ENCODE results near the gene CBFA2T3. TPM values are rescaled to one million over a fixed set of nuclear protein-coding genes. Genes with fewer than 3 reads are reported as not detected.

The CBFA2T3 gene
- total and polyA plus RNA-seq, 2 of the 13 experiments (the other 11 are each of a cell fraction or from before 2014, with no cell fraction given) = 0.05 TPM; not detected in 1

DNA sequence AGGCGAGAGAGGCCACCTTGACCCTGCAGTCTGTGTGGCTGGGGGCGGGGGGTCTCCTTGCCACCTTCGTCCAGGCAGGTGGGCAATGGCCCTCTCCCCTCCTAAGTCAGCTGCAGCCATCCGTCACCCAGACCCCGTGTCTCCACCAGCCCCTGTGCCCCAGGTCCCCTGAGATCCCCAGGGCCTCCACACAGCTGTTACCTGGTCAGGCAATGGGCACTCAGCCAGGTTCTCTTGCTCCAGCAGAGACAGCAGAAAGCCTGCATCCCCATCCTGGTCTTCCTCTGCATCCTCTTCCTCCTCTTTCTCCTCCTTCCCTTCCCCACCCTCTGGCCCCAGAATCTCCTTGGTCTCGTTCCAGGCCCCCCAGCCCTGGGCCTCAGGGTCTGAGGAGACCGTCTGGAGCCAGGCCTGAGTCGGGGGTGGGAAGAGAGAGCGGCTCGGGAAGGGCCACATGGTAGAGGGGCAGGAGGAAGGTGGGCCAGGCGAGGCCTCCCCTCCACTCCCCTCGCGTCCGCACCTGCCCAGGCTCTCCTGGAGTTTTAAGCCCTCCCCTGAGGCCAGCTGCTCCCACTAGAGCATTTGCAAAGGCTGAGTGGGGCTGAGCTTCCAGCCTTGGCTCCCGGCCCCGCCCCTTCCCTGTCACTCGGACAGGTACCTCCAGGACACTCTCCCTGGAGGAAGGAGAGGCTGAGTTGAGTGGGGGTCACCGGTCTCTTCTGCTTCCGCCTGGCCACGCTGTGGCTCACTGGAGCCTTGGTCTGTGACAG lies 110.7 kb downstream of the CBFA2T3 start, which contains the start of gene PABPN1L:
Gene PABPN1L (minus strand): TSS at position 510 of the 770 bp plus-strand sequence. CDS start 54 bp downstream, at position 456.
- CTCF ChIA-PET (ENCODE audit: low intra/inter-chr PET ratio, low total read pairs) = no interaction called here
- H4K20me1 ChIP-seq (ENCODE audit: insufficient read depth, low read length) = no peaks in the 10 kb centered on the region
- ATAC-seq = peak; percentile 8
- H3K4me1 ChIP-seq (ENCODE audit: insufficient read depth, low read length) = no peaks in the 10 kb centered on the region
- in situ Hi-C loops (cut with HindIII; ENCODE audit: extremely low pct_ligation_motif_present, low pct_unique_long_range_greater_than_20kb) (no loop called here), intact Hi-C loops (cut with micrococcal nuclease; ENCODE audit: unreplicated experiment) (no loop called here)
- POLR2A ChIA-PET = no interaction called here
- no peak within 1 kb of the TSS for H3K27ac ChIP-seq (ENCODE audit: extremely low read length, insufficient read depth, low read length)
- no peak for DNase-seq (ENCODE audit: low spot score)
- no peaks in the 10 kb centered on the region for H3K9me3 ChIP-seq (ENCODE audit: low read length)
- no peak within 1 kb of the TSS for H3K9ac ChIP-seq (ENCODE audit: insufficient read depth, low read depth, low read length)
- H3K27me3 ChIP-seq (ENCODE audit: control insufficient read depth in 1 of 2, insufficient read depth in 2 of 2, low read length in 2 of 2) = peaks cover 30 to 62% of the 10 kb centered on the region in 2 experiments; a peak in 4 of 5 replicates
- no peak for FAIRE-seq
- H3K4me3 ChIP-seq (replicated peaks in 1 of 3; ENCODE audit: insufficient read depth in 1 of 3, low read depth in 2 of 3, low read length in 3 of 3) = no peak within 1 kb of the TSS
- 34% methylated on average over 15 of the region's 20 CpGs for WGBS (ENCODE audit: low lambda C conversion rate)
- H3K79me2 ChIP-seq (ENCODE audit: insufficient read depth, low read length) = no peaks in the 10 kb centered on the region
- H2AFZ ChIP-seq (ENCODE audit: low read length) = no peak within 1 kb of the TSS
- no peaks in the 10 kb centered on the region for H3K36me3 ChIP-seq (replicated peaks in 1 of 2; ENCODE audit: control insufficient read depth in 1 of 2, insufficient read depth in 2 of 2, low read length in 2 of 2)
- no TSS peak for BruUV-seq (replicated peaks)
- no peak within 1 kb of the TSS for H3K4me2 ChIP-seq (ENCODE audit: low read depth, low read length)
- TF ChIP-seq, protein P1, sequence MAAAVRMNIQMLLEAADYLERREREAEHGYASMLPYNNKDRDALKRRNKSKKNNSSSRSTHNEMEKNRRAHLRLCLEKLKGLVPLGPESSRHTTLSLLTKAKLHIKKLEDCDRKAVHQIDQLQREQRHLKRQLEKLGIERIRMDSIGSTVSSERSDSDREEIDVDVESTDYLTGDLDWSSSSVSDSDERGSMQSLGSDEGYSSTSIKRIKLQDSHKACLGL (CRISPR knock-in tag; IDR thresholded peaks at IDR 0.05) = no peak
- TF ChIP-seq BCL6 (CRISPR knock-in tag; IDR thresholded peaks at IDR 0.05) (no peak), ZNF816 (CRISPR knock-in tag; IDR thresholded peaks at IDR 0.05; ENCODE audit: borderline replicate concordance) (no peak), ZNF20 (CRISPR knock-in tag; IDR thresholded peaks at IDR 0.05) (no peak)
- TF ChIP-seq, protein P2, sequence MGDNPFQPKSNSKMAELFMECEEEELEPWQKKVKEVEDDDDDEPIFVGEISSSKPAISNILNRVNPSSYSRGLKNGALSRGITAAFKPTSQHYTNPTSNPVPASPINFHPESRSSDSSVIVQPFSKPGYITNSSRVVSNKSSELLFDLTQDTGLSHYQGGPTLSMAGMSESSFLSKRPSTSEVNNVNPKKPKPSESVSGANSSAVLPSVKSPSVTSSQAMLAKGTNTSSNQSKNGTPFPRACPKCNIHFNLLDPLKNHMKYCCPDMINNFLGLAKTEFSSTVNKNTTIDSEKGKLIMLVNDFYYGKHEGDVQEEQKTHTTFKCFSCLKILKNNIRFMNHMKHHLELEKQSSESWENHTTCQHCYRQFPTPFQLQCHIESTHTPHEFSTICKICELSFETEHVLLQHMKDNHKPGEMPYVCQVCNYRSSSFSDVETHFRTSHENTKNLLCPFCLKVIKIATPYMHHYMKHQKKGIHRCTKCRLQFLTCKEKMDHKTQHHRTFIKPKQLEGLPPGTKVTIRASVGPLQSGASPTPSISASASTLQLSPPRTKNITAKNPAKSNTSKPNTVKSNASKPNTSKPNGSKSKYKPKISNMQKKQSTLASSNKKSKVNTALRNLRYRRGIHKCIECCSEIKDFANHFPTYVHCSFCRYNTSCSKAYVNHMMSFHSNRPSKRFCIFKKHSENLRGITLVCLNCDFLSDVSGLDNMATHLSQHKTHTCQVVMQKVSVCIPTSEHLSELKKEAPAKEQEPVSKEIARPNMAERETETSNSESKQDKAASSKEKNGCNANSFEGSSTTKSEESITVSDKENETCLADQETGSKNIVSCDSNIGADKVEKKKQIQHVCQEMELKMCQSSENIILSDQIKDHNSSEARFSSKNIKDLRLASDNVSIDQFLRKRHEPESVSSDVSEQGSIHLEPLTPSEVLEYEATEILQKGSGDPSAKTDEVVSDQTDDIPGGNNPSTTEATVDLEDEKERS (CRISPR knock-in tag; IDR thresholded peaks at IDR 0.05) = no peak
- TF ChIP-seq, protein P3, sequence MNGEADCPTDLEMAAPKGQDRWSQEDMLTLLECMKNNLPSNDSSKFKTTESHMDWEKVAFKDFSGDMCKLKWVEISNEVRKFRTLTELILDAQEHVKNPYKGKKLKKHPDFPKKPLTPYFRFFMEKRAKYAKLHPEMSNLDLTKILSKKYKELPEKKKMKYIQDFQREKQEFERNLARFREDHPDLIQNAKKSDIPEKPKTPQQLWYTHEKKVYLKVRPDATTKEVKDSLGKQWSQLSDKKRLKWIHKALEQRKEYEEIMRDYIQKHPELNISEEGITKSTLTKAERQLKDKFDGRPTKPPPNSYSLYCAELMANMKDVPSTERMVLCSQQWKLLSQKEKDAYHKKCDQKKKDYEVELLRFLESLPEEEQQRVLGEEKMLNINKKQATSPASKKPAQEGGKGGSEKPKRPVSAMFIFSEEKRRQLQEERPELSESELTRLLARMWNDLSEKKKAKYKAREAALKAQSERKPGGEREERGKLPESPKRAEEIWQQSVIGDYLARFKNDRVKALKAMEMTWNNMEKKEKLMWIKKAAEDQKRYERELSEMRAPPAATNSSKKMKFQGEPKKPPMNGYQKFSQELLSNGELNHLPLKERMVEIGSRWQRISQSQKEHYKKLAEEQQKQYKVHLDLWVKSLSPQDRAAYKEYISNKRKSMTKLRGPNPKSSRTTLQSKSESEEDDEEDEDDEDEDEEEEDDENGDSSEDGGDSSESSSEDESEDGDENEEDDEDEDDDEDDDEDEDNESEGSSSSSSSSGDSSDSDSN (CRISPR knock-in tag; IDR thresholded peaks at IDR 0.05) = no peak
- TF ChIP-seq, protein P4, sequence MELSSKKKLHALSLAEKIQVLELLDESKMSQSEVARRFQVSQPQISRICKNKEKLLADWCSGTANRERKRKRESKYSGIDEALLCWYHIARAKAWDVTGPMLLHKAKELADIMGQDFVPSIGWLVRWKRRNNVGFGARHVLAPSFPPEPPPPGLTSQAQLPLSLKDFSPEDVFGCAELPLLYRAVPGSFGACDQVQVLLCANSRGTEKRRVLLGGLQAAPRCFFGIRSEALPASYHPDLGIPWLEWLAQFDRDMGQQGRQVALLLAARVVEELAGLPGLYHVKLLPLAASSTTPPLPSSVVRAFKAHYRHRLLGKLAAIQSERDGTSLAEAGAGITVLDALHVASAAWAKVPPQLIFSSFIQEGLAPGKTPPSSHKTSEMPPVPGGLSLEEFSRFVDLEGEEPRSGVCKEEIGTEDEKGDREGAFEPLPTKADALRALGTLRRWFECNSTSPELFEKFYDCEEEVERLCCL (CRISPR knock-in tag; IDR thresholded peaks at IDR 0.05; ENCODE audit: borderline replicate concordance) = no peak

Measured in HepG2 (cell line).